ENCODE data around the gene CTNNA2. TPM values are rescaled to one million over a fixed set of nuclear protein-coding genes. Genes with fewer than 3 reads are reported as not detected.
"Not testable (repeated sequence)": the region's sequence is repeated elsewhere in the genome, so short reads cannot be mapped to it uniquely, and the experiment has no call there.

Gene CTNNA2
- total RNA-seq, 1 donor from 2014 or later, result 2.9 TPM

DNA sequence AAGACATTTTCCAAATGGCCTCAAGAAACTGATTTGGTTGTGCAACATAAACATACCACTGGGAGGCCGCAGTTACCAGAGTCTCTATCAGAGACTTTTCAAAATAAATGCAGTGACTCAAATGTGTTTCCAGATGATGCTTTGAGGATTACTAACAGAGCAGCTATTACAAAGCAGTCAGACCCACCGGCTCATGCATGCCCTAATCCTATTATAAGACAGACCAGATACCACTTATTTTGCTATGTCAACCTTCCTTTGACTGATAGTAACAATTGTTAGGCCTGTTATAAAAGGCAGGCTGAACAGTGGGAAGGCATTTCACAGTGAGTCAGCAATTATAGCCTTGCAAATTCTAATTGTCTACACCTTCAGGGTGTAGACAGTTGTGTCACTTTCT lies 574.0 kb downstream of the CTNNA2 start:
- TF ChIP-seq, protein P1, sequence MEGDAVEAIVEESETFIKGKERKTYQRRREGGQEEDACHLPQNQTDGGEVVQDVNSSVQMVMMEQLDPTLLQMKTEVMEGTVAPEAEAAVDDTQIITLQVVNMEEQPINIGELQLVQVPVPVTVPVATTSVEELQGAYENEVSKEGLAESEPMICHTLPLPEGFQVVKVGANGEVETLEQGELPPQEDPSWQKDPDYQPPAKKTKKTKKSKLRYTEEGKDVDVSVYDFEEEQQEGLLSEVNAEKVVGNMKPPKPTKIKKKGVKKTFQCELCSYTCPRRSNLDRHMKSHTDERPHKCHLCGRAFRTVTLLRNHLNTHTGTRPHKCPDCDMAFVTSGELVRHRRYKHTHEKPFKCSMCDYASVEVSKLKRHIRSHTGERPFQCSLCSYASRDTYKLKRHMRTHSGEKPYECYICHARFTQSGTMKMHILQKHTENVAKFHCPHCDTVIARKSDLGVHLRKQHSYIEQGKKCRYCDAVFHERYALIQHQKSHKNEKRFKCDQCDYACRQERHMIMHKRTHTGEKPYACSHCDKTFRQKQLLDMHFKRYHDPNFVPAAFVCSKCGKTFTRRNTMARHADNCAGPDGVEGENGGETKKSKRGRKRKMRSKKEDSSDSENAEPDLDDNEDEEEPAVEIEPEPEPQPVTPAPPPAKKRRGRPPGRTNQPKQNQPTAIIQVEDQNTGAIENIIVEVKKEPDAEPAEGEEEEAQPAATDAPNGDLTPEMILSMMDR (conservative IDR thresholded peaks at IDR 0.05), result peak; percentile 19
- Mint-ChIP-seq H3K9me3 (no peaks in the 10 kb centered on the region), H3K27me3 (ENCODE audit: low read depth) (no peaks in the 10 kb centered on the region), H3K4me1 (peaks cover 8% of the 10 kb centered on the region), H3K4me3 (no peak overlapping the region), H3K27ac (ENCODE audit: unreplicated experiment) (no peak overlapping the region), H3K36me3 (ENCODE audit: low read depth) (no peaks in the 10 kb centered on the region)
- DNase-seq (ENCODE audit: low read depth, low spot score), result no peak

DNA sequence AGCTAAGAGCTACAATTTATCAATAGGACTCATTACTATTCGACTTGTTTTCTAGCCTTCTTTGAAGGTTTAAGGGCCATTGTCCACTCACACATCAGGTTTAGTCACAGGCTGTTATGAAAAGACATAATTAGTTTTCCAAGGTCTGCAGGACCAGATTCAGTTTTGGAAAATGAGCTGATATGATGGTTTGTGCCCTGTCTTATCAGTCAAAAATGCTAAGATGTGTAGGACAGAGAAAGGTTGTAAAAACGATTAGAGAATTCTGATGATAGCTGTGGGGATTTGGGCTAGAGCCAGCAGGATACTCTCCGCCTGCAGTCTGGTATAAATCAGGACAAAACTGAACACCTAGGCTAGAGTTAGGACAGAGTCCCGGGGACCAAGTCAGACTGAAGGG lies 578.4 kb downstream of the CTNNA2 start:
- Mint-ChIP-seq H3K27ac (ENCODE audit: unreplicated experiment) (no peak overlapping the region), H3K27me3 (ENCODE audit: low read depth) (no peaks in the 10 kb centered on the region)

GRCh38 chr2:80092474-80092873 lies 579.6 kb downstream of the CTNNA2 start:
- Mint-ChIP-seq H3K4me1 (peaks cover 17% of the 10 kb centered on the region), H3K4me3 (no peak overlapping the region), H3K9me3 (peaks cover 4% of the 10 kb centered on the region), H3K27ac (ENCODE audit: unreplicated experiment) (no peak overlapping the region), H3K36me3 (ENCODE audit: low read depth) (no peaks in the 10 kb centered on the region), H3K27me3 (ENCODE audit: low read depth) (peaks cover 5% of the 10 kb centered on the region)
- no peak for DNase-seq (ENCODE audit: low read depth, low spot score)
- TF ChIP-seq, protein P1 (conservative IDR thresholded peaks at IDR 0.05), result no peak

More for the DNA sequence above, 578.4 kb downstream of the CTNNA2 start:
- Mint-ChIP-seq H3K4me1 (peaks cover 17% of the 10 kb centered on the region), H3K4me3 (no peak overlapping the region), H3K36me3 (ENCODE audit: low read depth) (no peaks in the 10 kb centered on the region), H3K9me3 (peaks cover 3% of the 10 kb centered on the region)
- TF ChIP-seq, protein P1 (conservative IDR thresholded peaks at IDR 0.05), result no peak
- no peak for DNase-seq (ENCODE audit: low read depth, low spot score)

GRCh38 chr2:80098503-80098902 lies 585.7 kb downstream of the CTNNA2 start:
- not testable (repeated sequence) for H3K27ac Mint-ChIP-seq (ENCODE audit: unreplicated experiment); H3K27me3 Mint-ChIP-seq (ENCODE audit: low read depth); H3K36me3 Mint-ChIP-seq (ENCODE audit: low read depth); H3K4me1 Mint-ChIP-seq; DNase-seq (ENCODE audit: low read depth, low spot score); H3K4me3 Mint-ChIP-seq
- H3K9me3 Mint-ChIP-seq, result peaks cover 12% of the 10 kb centered on the region

GRCh38 chr2:80102026-80102425 lies 589.2 kb downstream of the CTNNA2 start:
- peaks cover 12% of the 10 kb centered on the region for H3K9me3 Mint-ChIP-seq
- H3K27ac Mint-ChIP-seq (ENCODE audit: unreplicated experiment), result no peak overlapping the region
- H3K4me1 Mint-ChIP-seq, result no peaks in the 10 kb centered on the region
- H3K4me3 Mint-ChIP-seq, result no peak overlapping the region
- peaks cover 2% of the 10 kb centered on the region for H3K36me3 Mint-ChIP-seq (ENCODE audit: low read depth)
- H3K27me3 Mint-ChIP-seq (ENCODE audit: low read depth), result no peaks in the 10 kb centered on the region
- DNase-seq (ENCODE audit: low read depth, low spot score), result no peak
- TF ChIP-seq, protein P1 (conservative IDR thresholded peaks at IDR 0.05), result no peak

DNA sequence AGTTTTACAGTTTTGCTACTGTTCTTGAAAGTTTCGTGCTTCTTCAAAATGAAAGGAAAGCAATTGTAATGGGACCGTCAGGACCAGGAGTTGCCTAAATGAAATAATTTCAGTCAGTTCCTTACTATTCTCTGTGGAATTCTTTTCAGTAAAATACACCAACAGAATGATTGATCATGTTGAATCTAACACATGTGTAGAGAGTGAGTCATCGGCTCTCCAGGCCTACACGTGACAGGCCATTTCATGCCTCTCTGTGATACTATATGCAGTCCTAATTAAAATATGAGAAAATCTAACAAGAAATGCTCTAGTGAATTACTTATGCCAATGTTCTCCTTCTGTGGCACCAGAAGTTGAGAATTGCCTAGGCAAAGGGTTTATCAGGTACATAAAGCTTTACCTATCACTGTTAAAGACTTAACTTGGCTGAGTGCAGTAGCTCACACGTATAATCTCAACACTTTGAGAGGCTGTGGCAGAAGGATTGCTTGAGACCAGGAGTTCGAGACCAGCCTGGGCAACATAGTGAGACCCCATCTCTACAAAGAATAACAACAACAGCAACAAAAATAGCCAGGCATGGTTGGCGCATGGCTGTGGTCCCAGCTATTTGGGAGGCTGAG lies 592.3 kb downstream of the CTNNA2 start:
- no peak overlapping the region for H3K4me3 Mint-ChIP-seq
- H3K27me3 Mint-ChIP-seq (ENCODE audit: low read depth), result no peaks in the 10 kb centered on the region
- no peak for DNase-seq (ENCODE audit: low read depth, low spot score)
- H3K4me1 Mint-ChIP-seq, result no peaks in the 10 kb centered on the region
- TF ChIP-seq, protein P1 (conservative IDR thresholded peaks at IDR 0.05), result no peak
- H3K9me3 Mint-ChIP-seq, result peaks cover 5% of the 10 kb centered on the region
- no peak overlapping the region for H3K27ac Mint-ChIP-seq (ENCODE audit: unreplicated experiment)
- peaks cover 2% of the 10 kb centered on the region for H3K36me3 Mint-ChIP-seq (ENCODE audit: low read depth)
